ENCODE results near the gene ADARB2.

DNA sequence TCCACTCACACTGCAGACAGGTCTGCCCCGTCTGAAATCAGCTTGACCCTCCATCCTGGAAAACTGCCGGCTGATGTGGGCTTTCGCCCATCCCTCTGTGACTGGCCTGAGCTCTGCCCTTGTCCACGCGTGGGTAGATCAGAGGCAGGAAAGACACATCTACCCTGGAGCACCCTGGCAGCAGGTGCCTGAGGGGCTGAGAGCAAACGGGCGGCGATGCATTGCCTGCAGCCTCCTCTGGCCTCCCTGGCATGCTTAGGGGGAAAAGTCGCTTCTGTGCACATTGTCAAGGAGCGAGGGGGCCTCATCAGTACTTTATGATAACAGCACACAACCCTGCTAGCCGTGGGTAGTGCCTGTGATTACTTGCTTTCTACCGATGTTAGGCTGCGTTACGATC, 109.4 kb downstream of the ADARB2 start:
- TF ChIP-seq, protein P1, sequence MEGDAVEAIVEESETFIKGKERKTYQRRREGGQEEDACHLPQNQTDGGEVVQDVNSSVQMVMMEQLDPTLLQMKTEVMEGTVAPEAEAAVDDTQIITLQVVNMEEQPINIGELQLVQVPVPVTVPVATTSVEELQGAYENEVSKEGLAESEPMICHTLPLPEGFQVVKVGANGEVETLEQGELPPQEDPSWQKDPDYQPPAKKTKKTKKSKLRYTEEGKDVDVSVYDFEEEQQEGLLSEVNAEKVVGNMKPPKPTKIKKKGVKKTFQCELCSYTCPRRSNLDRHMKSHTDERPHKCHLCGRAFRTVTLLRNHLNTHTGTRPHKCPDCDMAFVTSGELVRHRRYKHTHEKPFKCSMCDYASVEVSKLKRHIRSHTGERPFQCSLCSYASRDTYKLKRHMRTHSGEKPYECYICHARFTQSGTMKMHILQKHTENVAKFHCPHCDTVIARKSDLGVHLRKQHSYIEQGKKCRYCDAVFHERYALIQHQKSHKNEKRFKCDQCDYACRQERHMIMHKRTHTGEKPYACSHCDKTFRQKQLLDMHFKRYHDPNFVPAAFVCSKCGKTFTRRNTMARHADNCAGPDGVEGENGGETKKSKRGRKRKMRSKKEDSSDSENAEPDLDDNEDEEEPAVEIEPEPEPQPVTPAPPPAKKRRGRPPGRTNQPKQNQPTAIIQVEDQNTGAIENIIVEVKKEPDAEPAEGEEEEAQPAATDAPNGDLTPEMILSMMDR (IDR thresholded peaks at IDR 0.05), result no peak
- TF ChIP-seq POLR2A (IDR thresholded peaks at IDR 0.05), result no peak
